BJ (cell line): Measurements from ENCODE around the gene GDI2. TPM values are rescaled to one million over a fixed set of nuclear protein-coding genes. Genes with fewer than 3 reads are reported as not detected.

Experiments used
- CTCF ChIA-PET: fragments of 350-600 bp; formaldehyde crosslinking; extraction: SDS; loops from one replicate; lab custom pipeline; 2021; ENCODE audit warnings: antibody characterized with exemption, inconsistent platforms; lab: Yijun Ruan, JAX
- POLR2A ChIA-PET: fragments of 300-600 bp; sonication (Branson Sonifier 250); formaldehyde crosslinking; extraction: SDS; loops from one replicate; lab custom pipeline; 2021; ENCODE audit warnings: antibody characterized with exemption; lab: Charles Lee
- DNase-seq: peaks from one replicate; pipeline ENCODE4 v3.0.0-alpha.2; 2011; ENCODE audit warnings: low read depth
- H3K27me3 ChIP-seq: 2 replicates; pipeline ENCODE4 v1.6.0; 2011; ENCODE audit warnings: low read length; ENCODE audit not compliant: control insufficient read depth, insufficient read depth
- H3K36me3 ChIP-seq: 2 replicates; pipeline ENCODE4 v1.5.1; 2011; ENCODE audit warnings: low read length; ENCODE audit not compliant: control insufficient read depth, insufficient read depth
- H3K4me3 ChIP-seq: 2 replicates; pipeline ENCODE4 v1.5.1; 2011; ENCODE audit warnings: low read depth, mild to moderate bottlenecking, control low read depth, low read length
- polyA plus RNA-seq: library from polyadenylated mRNA; depleted of rRNA; stranded (reverse); fragments of >200 nt; gene quantifications from 2 replicates; pipeline ENCODE4 v1.2.3, GENCODE V29; 2011
- TF ChIP-seq, protein P1 (sequence below): IDR thresholded peaks from 2 replicates; pipeline ENCODE4 v1.5.1; 2011; ENCODE audit warnings: low read depth, mild to moderate bottlenecking, control low read depth, inconsistent platforms, low read length, moderate library complexity; ENCODE audit not compliant: insufficient read depth

GDI2 gene
- polyA plus RNA-seq, 1 experiment: 148 TPM

- no peak for DNase-seq
- Histone ChIP-seq H3K36me3 (peaks cover 8% of the 10 kb centered on the region; the same call in 1 of the 2 replicates), H3K4me3 (no peak overlapping the region), H3K27me3 (no peaks in the 10 kb centered on the region)
- POLR2A ChIA-PET: no interaction called here
- CTCF ChIA-PET: interaction anchor here (0.9 kb wide), 2 partner anchors 48 to 57 kb away, joined by 3 read pairs; partner anchors contain the start of gene TASOR2
- TF ChIP-seq, protein P1, sequence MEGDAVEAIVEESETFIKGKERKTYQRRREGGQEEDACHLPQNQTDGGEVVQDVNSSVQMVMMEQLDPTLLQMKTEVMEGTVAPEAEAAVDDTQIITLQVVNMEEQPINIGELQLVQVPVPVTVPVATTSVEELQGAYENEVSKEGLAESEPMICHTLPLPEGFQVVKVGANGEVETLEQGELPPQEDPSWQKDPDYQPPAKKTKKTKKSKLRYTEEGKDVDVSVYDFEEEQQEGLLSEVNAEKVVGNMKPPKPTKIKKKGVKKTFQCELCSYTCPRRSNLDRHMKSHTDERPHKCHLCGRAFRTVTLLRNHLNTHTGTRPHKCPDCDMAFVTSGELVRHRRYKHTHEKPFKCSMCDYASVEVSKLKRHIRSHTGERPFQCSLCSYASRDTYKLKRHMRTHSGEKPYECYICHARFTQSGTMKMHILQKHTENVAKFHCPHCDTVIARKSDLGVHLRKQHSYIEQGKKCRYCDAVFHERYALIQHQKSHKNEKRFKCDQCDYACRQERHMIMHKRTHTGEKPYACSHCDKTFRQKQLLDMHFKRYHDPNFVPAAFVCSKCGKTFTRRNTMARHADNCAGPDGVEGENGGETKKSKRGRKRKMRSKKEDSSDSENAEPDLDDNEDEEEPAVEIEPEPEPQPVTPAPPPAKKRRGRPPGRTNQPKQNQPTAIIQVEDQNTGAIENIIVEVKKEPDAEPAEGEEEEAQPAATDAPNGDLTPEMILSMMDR: no peak
These were observed 72.0 kb downstream of the GDI2 start for GRCh38 chr10:5741276-5741675.

DNA sequence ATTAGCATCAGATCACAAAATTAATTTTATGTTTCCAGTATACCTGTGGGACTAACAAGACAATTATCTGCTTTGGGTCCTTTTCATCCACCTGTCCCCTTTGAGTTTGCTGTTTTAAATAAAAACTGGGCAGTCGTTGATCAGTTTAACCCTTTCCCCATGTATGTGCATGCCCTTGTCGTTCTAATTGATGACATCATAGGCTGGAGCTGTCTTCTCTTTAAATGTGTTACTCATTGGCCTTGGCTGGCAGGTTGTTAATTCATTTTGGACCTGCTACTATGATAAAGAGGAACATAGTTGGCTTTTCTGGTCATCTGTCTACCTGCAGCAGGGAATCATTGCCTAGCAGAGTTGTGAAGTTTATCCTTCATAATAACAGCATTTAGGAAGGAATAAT is 74.8 kb downstream of the GDI2 start:
- no peak for DNase-seq
- POLR2A ChIA-PET: no interaction called here
- TF ChIP-seq, protein P1: no peak
- CTCF ChIA-PET: interaction anchor here (0.6 kb wide), 1 partner anchor 213 kb away, joined by 3 read pairs; no protein-coding TSS in a partner anchor
- Histone ChIP-seq H3K36me3 (peaks cover 7% of the 10 kb centered on the region; the same call in 1 of the 2 replicates), H3K4me3 (no peak overlapping the region), H3K27me3 (no peaks in the 10 kb centered on the region)

GRCh38 chr10:5737352-5737751 is 75.9 kb downstream of the GDI2 start:
- DNase-seq: no peak
- Histone ChIP-seq H3K4me3 (no peak overlapping the region), H3K36me3 (peaks cover 7% of the 10 kb centered on the region; the same call in 1 of the 2 replicates), H3K27me3 (no peaks in the 10 kb centered on the region)
- ChIA-PET POLR2A (interaction anchor here (0.6 kb wide), 1 partner anchor 196 kb away, joined by 7 read pairs; no protein-coding TSS in a partner anchor), CTCF (interaction anchor here (0.6 to 0.9 kb wide), 2 partner anchors 87 to 188 kb away, joined by 3 to 4 read pairs; no protein-coding TSS in a partner anchor)
- TF ChIP-seq, protein P1: no peak

DNA sequence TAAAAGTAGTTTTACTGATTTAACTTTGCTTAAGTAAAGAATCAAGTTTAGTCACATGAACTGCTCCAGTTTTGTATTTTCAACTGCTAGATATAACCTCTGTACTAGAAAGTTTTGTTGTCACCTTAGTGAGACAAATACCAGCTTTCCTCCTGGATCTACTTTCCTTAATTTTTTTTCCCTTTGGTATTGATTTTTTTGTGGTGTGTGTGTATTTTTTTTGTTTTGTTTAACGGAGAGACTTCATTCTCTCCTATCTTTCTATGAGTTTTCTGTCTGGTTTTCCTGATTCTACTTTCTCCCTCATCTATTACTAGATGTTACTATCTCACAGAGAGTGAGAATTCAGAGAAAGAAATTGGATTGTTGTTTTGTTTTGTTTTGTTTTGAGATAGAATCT is 76.6 kb downstream of the GDI2 start:
- TF ChIP-seq, protein P1: no peak
- Histone ChIP-seq H3K36me3 (peaks cover 5% of the 10 kb centered on the region; the same call in 1 of the 2 replicates), H3K4me3 (no peak overlapping the region), H3K27me3 (no peaks in the 10 kb centered on the region)
- POLR2A ChIA-PET: interaction anchor here (0.7 kb wide), 1 partner anchor 70 kb away, joined by 4 read pairs; no protein-coding TSS in a partner anchor
- DNase-seq: no peak
- CTCF ChIA-PET: interaction anchor here (0.6 to 0.9 kb wide), 2 partner anchors 88 to 188 kb away, joined by 3 to 4 read pairs; no protein-coding TSS in a partner anchor

- POLR2A ChIA-PET: no interaction called here
- H3K27me3 ChIP-seq: no peaks in the 10 kb centered on the region
- TF ChIP-seq, protein P1: no peak
- no peak for DNase-seq
- H3K36me3 ChIP-seq: peaks cover 9% of the 10 kb centered on the region
- no peak overlapping the region for H3K4me3 ChIP-seq
- CTCF ChIA-PET: interaction anchor here (0.6 kb wide), 1 partner anchor 92 kb away, joined by 3 read pairs; no protein-coding TSS in a partner anchor
These were observed 78.1 kb downstream of the GDI2 start for GRCh38 chr10:5735119-5735518.
